CD4-positive, alpha-beta T cell treated with Interleukin-4 for 4 hours (primary cell): ENCODE results near the gene TACC3.

Experiments
- DNase-seq: peaks from one replicate; pipeline ENCODE4 v3.0.0-alpha.2; 2020

Gene TACC3

DNA sequence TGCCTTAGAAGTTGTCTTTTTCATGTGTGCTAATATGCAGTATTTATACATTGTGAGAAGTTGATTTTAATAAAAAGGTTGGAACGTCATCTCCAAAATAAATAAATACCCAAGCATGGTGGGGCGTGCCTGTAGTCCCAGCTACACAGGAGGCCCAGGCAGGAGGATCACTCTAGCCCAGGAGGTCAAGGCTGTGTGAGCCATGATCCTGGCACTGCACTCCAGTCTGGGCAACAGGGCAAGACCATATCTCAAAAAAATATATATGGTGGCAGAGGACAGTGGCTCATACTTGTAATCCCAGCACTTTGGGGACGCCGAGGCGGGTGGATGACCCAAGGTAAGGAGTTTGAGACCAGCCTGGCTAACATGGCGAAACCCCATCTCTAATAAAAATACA lies 15.6 kb upstream of the TACC3 start:
- no peak for DNase-seq

- no peak for DNase-seq
Observed at GRCh38 chr4:1706358-1706757, 15.0 kb upstream of the TACC3 start.

GRCh38 chr4:1708581-1708980 lies 12.7 kb upstream of the TACC3 start:
- DNase-seq = no peak

DNA sequence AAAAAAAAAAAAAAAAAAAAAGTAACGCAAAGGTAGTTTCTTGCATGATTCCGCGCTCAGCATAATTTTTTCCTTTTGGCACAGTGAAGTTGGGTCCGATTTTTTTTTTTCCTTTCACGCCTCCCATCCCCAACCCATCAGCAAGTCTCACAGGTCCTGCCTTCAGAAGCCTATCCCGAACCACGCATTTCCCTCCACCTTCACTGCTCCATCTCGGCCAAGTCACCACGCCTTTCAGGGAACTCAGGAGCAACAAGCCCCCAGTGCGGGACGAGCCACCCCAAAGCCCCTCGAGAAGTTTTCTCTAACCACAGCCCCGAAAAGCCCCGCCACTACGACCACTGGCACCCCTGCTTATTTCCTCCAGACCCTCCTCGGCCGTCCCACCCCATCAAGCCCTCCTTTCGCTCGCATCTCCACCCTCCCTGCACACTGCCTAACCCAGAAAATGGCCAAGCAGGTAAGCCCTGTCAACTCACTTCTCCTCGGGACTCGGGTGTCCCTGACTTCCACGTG lies 10.2 kb upstream of the TACC3 start:
- no peak for DNase-seq

DNA sequence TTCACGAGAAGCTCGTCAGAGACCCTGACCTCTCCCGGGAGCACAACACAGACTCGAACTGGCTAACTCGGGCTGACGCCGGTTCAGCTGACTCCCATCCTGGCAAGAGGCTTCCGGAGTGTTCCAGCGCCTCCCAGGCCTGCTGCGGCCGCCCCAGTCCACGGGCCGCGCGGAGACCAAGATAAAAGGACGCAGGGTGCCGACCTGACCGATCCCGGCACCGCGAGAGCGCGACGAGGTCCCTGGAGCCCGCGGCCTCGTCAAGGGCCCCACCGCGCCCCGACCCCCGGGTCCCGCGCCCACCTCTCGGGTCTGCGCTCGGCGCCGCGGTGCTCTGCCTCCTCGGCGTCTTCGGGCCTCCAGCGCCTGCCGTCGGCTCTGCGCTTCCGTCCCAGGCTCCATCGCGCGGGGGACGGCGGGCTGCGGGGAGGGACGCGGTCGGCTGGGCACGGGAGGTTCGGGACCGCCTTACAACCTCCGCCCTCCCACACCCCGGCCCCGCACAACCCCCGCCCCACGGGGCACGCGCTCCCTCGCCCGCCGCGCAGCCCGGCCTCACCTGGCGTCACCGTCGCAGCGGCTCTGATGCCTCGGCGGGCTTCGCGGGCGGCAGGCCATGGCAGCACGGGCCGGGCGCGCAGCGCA lies 9.6 kb upstream of the TACC3 start:
- peak; percentile 23 for DNase-seq

GRCh38 chr4:1712216-1713002 lies 8.9 kb upstream of the TACC3 start, which contains the start of gene SLBP:
Gene SLBP, minus strand, starts transcription at chr4:1712319. Its CDS starts 131 bp downstream, at chr4:1712188.
- peak; percentile 99 for DNase-seq

- DNase-seq = no peak
Observed at GRCh38 chr4:1713003-1713851, 8.1 kb upstream of the TACC3 start.

- no peak for DNase-seq
Observed at GRCh38 chr4:1714303-1715001, 6.9 kb upstream of the TACC3 start.

DNA sequence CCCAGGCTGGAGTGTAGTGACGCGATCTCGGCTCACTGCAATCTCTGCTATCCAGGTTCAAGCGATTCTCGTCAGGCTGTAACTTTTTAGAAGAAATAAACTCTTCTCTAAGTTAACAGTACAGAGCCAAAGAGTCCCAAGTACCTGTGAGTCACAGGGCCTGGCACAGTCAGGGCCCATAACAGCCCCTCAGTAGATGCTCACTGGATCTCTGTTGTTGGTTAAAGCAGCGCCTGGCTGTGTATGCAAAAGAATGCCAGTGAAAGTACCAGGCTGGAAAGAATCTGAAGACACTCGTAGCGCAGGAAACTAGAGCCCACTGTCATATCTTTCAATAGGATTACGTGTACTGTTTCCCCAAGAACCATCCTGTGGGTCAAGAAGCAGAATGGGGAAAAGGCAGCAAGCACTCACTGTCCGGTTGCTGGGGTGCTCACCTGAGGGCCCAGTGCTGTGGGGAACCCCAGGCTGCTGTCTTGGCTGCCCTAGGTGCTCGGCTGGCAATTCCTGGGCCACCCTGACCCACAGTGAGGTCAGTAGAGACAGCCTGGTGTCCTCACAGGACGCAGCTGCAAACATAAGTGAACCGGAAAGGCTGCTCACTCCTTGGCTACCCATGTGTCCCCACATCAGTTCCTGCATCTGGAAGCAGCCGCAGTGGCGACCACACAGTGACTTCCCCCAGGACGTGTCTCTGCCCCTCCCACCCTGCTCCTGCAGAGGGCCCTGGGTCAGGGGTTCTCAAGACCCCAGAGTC lies 6.1 kb upstream of the TACC3 start:
- DNase-seq = no peak

DNA sequence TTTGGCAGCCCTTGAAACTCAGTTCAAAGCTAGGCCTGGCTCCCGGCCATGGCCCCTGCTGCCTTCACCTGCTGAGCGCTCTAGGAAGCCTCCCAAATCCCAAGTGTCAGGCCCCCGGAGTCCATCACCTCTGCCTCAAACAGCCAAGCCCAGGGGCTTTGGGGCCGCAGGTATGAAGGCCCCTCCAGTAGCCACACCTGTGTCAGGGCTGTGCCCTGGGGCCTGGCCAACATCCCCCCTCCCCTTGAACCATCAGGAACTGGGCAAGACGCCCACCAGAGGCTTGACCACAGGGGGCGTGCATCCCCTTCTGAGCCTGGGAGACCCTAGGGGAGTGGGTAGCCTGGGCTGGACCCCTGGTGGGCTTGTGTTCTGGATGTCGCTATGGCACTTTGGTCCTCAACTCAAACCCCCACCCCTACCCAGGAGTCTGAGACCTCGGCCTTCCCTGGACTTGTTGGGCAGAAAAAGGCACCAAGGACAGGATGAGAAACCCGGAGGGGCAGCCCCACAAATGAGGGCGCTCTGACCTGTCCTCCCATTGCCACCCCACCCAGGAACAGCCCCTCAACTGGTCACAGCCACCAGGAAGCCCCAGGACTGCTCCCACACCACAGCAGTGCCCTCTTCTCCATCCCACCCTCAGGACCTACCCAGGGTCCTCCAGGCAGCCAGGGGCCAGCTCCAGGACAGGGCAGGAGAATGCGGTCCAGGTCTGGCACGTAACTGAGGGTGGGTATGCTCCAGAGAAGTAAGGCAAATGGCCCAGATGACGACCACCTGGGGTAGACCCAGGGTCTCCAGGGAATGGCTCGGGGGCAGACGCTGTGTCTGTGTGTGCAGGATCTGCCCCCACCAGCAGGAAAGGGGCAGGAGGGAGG lies 5.0 kb upstream of the TACC3 start:
- DNase-seq = no peak

GRCh38 chr4:1717129-1718094 lies 3.9 kb upstream of the TACC3 start:
- no peak for DNase-seq

GRCh38 chr4:1718095-1718850 lies 3.0 kb upstream of the TACC3 start:
- no peak for DNase-seq

- no peak for DNase-seq
Observed at GRCh38 chr4:1720163-1720983, 948 bp upstream of the TACC3 start.

DNA sequence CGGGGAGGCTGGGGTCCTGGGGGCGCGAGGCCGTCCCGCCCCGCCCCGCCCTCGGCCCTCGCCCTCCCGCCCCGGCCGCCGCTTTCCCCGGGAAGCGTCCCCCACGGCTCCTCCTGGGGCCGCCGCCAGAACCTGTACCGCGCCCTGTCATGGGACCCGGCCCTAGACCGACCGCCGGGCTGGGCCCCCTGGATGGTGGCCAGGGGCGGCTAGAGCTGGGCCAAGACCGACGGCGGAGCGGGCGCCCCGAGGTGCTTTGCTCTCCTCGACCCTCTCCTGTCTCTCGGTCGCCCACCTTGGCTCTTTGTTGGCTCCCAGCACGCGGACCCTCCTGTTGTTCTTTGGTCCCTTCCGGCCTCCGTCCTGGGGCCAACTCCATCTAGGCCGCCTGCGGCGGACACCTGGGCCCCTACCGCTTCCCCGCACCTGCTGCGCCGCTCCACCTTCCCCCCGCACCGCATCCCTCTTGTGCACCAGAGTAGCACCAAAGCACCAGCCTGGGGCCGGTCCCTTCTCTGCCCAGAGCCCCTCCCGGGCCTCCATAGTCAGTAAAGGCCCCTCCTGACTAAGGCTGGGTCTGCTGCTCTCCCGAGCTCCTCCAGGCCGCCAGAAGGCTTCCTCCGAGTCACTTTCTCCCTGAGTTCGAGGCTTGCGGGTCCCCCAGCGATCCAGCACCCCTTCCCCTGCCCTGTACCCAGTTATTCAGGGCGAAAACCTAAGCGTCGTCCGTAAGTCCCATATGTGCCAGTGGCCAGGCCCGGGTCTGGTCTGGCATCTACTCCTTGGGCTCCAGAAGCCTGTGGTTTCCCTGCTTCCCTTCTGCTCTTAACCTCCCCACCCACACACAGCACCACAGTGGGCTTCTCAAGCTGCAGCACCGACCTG lies 587 bp downstream of the TACC3 start:
- no peak for DNase-seq

GRCh38 chr4:1722551-1723118 lies 1.3 kb downstream of the TACC3 start:
- DNase-seq = no peak

DNA sequence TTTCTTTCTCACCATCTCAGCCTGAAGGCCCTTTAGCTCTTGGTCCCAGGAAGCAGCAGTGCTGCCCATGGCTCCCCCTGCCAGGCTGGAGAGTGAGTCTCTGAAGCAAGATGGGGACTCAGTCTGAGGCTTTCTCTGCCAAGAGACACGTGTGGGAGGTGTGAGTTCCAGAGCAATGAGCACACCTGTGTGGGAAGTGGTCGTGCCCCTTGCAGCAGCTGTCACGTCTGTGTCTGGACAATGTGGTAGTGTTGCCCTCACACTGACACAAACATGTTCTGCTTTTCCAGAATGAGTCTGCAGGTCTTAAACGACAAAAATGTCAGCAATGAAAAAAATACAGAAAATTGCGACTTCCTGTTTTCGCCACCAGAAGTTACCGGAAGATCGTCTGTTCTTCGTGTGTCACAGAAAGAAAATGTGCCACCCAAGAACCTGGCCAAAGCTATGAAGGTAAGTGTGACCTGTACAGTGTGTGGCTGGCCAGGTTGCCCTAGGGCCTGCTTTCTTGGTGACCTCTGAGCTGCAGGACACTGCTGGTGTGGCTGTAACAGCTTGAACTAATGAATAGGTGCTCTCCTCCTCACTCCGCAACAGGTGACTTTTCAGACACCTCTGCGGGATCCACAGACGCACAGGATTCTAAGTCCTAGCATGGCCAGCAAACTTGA lies 1.9 kb downstream of the TACC3 start:
- peak; percentile 62 for DNase-seq
